A673 (cell line): Measurements from ENCODE around the gene FGF18. TPM values are rescaled to one million over a fixed set of nuclear protein-coding genes. Genes with fewer than 3 reads are reported as not detected.

Experiments used
- BruUV-seq: library from RNA; stranded (reverse); fragments of 400-500 nt; replicated peaks from 2 replicates; lab custom pipeline; 2021; lab: Mats Ljungman, UMichigan
- CTCF ChIA-PET: fragments of 300-600 bp; sonication (Branson Sonifier 250); formaldehyde crosslinking; loops from one replicate; lab custom pipeline; 2022; ENCODE audit warnings: antibody characterized with exemption; lab: Charles Lee
- POLR2A ChIA-PET: fragments of 300-600 bp; sonication (Branson Sonifier 250); formaldehyde crosslinking; loops from one replicate; lab custom pipeline; 2022; ENCODE audit warnings: antibody characterized with exemption; ENCODE audit not compliant: low non-redundant PET; lab: Charles Lee
- DNase-seq: peaks from one replicate; pipeline ENCODE4 v3.0.0-alpha.2; 2015; ENCODE audit warnings: low spot score
- H3K27ac ChIP-seq: fragments of 200-600 bp; sonication (generic); 2 replicates; pipeline ENCODE4 v1.5.1; 2016; ENCODE audit warnings: mixed run types, low read depth, mild to moderate bottlenecking, mixed read lengths, antibody characterized with exemption, low read length; ENCODE audit not compliant: poor library complexity, severe bottlenecking
- H3K27me3 ChIP-seq: fragments of 200-600 bp; sonication (generic); replicated peaks from 2 replicates; pipeline ENCODE4 v1.6.1; 2017; ENCODE audit warnings: mixed run types, low read depth, mild to moderate bottlenecking, mixed read lengths, antibody characterized with exemption, low read length; ENCODE audit not compliant: insufficient read depth, poor library complexity
- H3K36me3 ChIP-seq: fragments of 200-600 bp; sonication (generic); 2 replicates; pipeline ENCODE4 v1.6.1; 2016; ENCODE audit warnings: mixed run types, mild to moderate bottlenecking, mixed read lengths, antibody characterized with exemption, low read length; ENCODE audit not compliant: insufficient read depth, poor library complexity, severe bottlenecking
- H3K4me1 ChIP-seq: fragments of 200-600 bp; sonication (generic); 2 replicates; pipeline ENCODE4 v1.6.1; 2017; ENCODE audit warnings: mixed run types, mild to moderate bottlenecking, mixed read lengths, antibody characterized with exemption, low read length; ENCODE audit not compliant: insufficient read depth, poor library complexity, severe bottlenecking
- H3K4me3 ChIP-seq: fragments of 200-600 bp; sonication (generic); 2 replicates; pipeline ENCODE4 v1.5.1; 2016; ENCODE audit warnings: low read depth, mixed run types, mild to moderate bottlenecking, mixed read lengths, low read length; ENCODE audit not compliant: poor library complexity, severe bottlenecking
- H3K9me3 ChIP-seq: fragments of 200-600 bp; sonication (generic); 2 replicates; pipeline ENCODE4 v1.6.1; 2016; ENCODE audit warnings: mixed run types, low read depth, mild to moderate bottlenecking, mixed read lengths, antibody characterized with exemption, low read length; ENCODE audit not compliant: poor library complexity, severe bottlenecking
- CTCF ChIP-seq: fragments of 300-800, 200-600 bp; sonication (generic); conservative IDR thresholded peaks from 2 replicates; pipeline ENCODE4 v1.5.1; 2017; ENCODE audit warnings: low read depth, mild to moderate bottlenecking, antibody characterized with exemption, low read length, moderate library complexity, mixed read lengths
- EZH2 ChIP-seq: fragments of 200-600 bp; sonication (generic); IDR thresholded peaks from 2 replicates; pipeline ENCODE4 v1.6.1; 2017; ENCODE audit warnings: borderline replicate concordance, low read depth, mild to moderate bottlenecking, mixed read lengths, antibody characterized with exemption, low read length; ENCODE audit not compliant: poor library complexity, severe bottlenecking
- intact Hi-C: fragments of 100-400 bp; cut with micrococcal nuclease; formaldehyde crosslinking; loops from one replicate; pipeline ENCODE4 v1.10.0; 2022; ENCODE audit not compliant: unreplicated experiment
- total RNA-seq: library from RNA; stranded (reverse); gene quantifications from 2 replicates; pipeline ENCODE4 v1.2.3, GENCODE V29; 2021

FGF18 gene
- total RNA-seq, 1 experiment from 2014 or later: 1.3 TPM

- intact Hi-C loops: no loop called here
- POLR2A ChIA-PET: no interaction called here
- TF ChIP-seq EZH2 (no peak), CTCF (no peak)
- DNase-seq: no peak
- BruUV-seq: no TSS peak
- no peaks in the 10 kb centered on the region for H3K4me1 ChIP-seq
- H3K27me3 ChIP-seq: no peaks in the 10 kb centered on the region
- H3K27ac ChIP-seq: no peak overlapping the region
- H3K4me3 ChIP-seq: no peak overlapping the region
- no peaks in the 10 kb centered on the region for H3K36me3 ChIP-seq
- H3K9me3 ChIP-seq: no peaks in the 10 kb centered on the region
- CTCF ChIA-PET: no interaction called here
Observed at GRCh38 chr5:171433982-171434676, 14.7 kb downstream of the FGF18 start.

GRCh38 chr5:171434874-171435273 lies 15.4 kb downstream of the FGF18 start:
- CTCF ChIA-PET: no interaction called here
- TF ChIP-seq EZH2 (no peak), CTCF (no peak)
- no peak overlapping the region for H3K27ac ChIP-seq
- H3K9me3 ChIP-seq: no peaks in the 10 kb centered on the region
- DNase-seq: no peak
- H3K4me1 ChIP-seq: no peaks in the 10 kb centered on the region
- no peak overlapping the region for H3K4me3 ChIP-seq
- intact Hi-C loops: no loop called here
- POLR2A ChIA-PET: no interaction called here
- no TSS peak for BruUV-seq
- no peaks in the 10 kb centered on the region for H3K27me3 ChIP-seq
- no peaks in the 10 kb centered on the region for H3K36me3 ChIP-seq

DNA sequence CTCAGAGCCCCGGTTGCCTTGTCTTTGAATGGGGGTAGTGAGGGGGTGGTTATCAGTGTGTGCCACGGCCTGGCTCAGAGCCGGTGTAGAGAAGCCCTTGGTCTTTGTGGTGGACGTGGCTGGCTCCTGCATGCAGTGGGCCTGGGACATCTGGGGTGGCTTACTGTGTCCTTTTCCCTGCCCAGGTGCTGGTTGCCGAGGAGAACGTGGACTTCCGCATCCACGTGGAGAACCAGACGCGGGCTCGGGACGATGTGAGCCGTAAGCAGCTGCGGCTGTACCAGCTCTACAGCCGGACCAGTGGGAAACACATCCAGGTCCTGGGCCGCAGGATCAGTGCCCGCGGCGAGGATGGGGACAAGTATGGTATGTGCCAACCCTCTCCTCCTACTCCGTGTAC lies 16.5 kb downstream of the FGF18 start:
- TF ChIP-seq EZH2 (no peak), CTCF (no peak)
- ChIA-PET CTCF (no interaction called here), POLR2A (no interaction called here)
- no peak overlapping the region for H3K27ac ChIP-seq
- intact Hi-C loops: no loop called here
- no peak for DNase-seq
- no peaks in the 10 kb centered on the region for H3K4me1 ChIP-seq
- no peaks in the 10 kb centered on the region for H3K9me3 ChIP-seq
- BruUV-seq: no TSS peak
- no peaks in the 10 kb centered on the region for H3K27me3 ChIP-seq
- no peaks in the 10 kb centered on the region for H3K36me3 ChIP-seq
- no peak overlapping the region for H3K4me3 ChIP-seq
